Cardiac muscle cell (in vitro differentiated cells and primary cell): Measurements from ENCODE around the gene DIPK1A. TPM values are rescaled to one million over a fixed set of nuclear protein-coding genes. Genes with fewer than 3 reads are reported as not detected.

Experiments
- DNase-seq, 2 donors: peaks; one replicate each; pipeline versions ENCODE4 v3.0.0 to v3.0.0-alpha.2; 2010 to 2017; ENCODE audit warnings: low read depth in 1 of 2, low spot score in 1 of 2
- H3K27ac ChIP-seq: fragments of 200-600 bp; sonication (generic); 2 replicates; pipeline ENCODE4 v1.5.1; 2016
- H3K27me3 ChIP-seq: fragments of 200-600 bp; sonication (generic); 2 replicates; pipeline ENCODE4 v1.6.0; 2016; ENCODE audit warnings: control low read depth
- H3K36me3 ChIP-seq: fragments of 200-600 bp; sonication (generic); 2 replicates; pipeline ENCODE4 v1.5.1; 2016; ENCODE audit warnings: control low read depth
- H3K4me1 ChIP-seq: fragments of 200-600 bp; sonication (generic); 2 replicates; pipeline ENCODE4 v1.8.1; 2017; ENCODE audit warnings: low read depth, mild to moderate bottlenecking, mixed run types
- H3K4me3 ChIP-seq: fragments of 200-600 bp; sonication (generic); 2 replicates; pipeline ENCODE4 v1.5.1; 2016; ENCODE audit warnings: mild to moderate bottlenecking
- H3K9me3 ChIP-seq: fragments of 200-600 bp; sonication (generic); 2 replicates; pipeline ENCODE4 v1.5.1; 2017; ENCODE audit warnings: low read depth, mild to moderate bottlenecking, control low read depth
- polyA plus RNA-seq: library from polyadenylated mRNA; unstranded; fragments of >200 nt; fragmentation: Nextera tagmentation; extraction: Ambion mirVana; gene quantifications from 2 replicates; pipeline ENCODE4 v1.2.1, GENCODE V29; 2016
- total RNA-seq: library from RNA; depleted of rRNA; stranded (reverse); fragments of >200 nt; gene quantifications from 2 replicates; pipeline ENCODE4 v1.2.3, GENCODE V29; 2016
- TF ChIP-seq, protein P1 (sequence below): IDR thresholded peaks from 2 replicates; pipeline ENCODE4 v1.5.1; 2012; ENCODE audit warnings: low read depth, mild to moderate bottlenecking, low read length

The DIPK1A gene
- total and polyA plus RNA-seq, 2 experiments from 2014 or later, result 7.7 to 16.6 TPM

DNA sequence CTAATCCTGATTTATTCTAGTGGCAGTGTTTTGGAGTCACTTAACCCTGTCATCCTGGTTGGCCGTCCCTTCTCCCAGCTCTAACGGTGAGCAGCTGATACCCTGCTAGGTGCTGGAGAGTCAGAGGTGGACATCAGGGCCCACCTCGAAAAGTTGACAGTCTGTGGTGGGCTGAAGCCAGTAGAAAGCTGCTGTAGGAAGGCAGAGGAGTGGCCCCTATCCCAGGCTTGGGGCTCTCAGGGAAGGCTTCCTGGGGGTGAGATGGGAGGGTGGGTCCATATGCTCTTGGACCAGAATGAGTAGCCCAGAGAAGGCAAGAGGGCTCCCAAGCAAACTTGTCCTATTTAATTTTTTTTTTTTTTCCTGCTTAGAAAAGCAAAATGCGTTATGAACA is 129.9 kb downstream of the DIPK1A start:
- H3K4me3 ChIP-seq, result no peak overlapping the region
- peaks cover 28% of the 10 kb centered on the region for H3K36me3 ChIP-seq
- H3K4me1 ChIP-seq, result peaks cover 13% of the 10 kb centered on the region
- H3K27me3 ChIP-seq, result no peaks in the 10 kb centered on the region
- H3K9me3 ChIP-seq, result no peaks in the 10 kb centered on the region
- TF ChIP-seq, protein P1, sequence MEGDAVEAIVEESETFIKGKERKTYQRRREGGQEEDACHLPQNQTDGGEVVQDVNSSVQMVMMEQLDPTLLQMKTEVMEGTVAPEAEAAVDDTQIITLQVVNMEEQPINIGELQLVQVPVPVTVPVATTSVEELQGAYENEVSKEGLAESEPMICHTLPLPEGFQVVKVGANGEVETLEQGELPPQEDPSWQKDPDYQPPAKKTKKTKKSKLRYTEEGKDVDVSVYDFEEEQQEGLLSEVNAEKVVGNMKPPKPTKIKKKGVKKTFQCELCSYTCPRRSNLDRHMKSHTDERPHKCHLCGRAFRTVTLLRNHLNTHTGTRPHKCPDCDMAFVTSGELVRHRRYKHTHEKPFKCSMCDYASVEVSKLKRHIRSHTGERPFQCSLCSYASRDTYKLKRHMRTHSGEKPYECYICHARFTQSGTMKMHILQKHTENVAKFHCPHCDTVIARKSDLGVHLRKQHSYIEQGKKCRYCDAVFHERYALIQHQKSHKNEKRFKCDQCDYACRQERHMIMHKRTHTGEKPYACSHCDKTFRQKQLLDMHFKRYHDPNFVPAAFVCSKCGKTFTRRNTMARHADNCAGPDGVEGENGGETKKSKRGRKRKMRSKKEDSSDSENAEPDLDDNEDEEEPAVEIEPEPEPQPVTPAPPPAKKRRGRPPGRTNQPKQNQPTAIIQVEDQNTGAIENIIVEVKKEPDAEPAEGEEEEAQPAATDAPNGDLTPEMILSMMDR, result no peak
- H3K27ac ChIP-seq, result no peak overlapping the region
- no peak for DNase-seq

DNA sequence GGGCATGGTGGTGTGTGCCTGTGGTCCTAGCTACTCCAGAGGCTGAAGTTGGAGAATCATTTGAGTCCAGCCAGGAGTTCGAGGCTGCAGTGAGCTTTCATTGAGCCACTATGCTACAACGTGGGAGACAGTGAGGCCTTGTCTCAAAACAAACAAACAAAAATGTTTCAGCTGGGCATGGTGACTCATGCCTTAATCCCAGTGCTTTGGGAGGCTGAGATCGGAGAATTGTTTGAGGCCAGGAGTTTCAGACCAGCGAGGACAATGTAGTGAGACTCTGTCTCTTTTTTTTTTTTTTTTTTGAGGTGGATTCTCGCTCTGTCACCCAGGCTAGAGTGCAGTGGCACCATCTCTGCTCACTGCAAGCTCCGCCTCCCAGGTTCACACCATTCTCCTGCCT is 134.5 kb downstream of the DIPK1A start:
- H3K4me3 ChIP-seq, result no peak overlapping the region
- no peaks in the 10 kb centered on the region for H3K27me3 ChIP-seq
- no peak overlapping the region for H3K27ac ChIP-seq
- no peaks in the 10 kb centered on the region for H3K36me3 ChIP-seq
- no peaks in the 10 kb centered on the region for H3K9me3 ChIP-seq
- no peaks in the 10 kb centered on the region for H3K4me1 ChIP-seq
- DNase-seq, result no peak
- TF ChIP-seq, protein P1, result no peak

DNA sequence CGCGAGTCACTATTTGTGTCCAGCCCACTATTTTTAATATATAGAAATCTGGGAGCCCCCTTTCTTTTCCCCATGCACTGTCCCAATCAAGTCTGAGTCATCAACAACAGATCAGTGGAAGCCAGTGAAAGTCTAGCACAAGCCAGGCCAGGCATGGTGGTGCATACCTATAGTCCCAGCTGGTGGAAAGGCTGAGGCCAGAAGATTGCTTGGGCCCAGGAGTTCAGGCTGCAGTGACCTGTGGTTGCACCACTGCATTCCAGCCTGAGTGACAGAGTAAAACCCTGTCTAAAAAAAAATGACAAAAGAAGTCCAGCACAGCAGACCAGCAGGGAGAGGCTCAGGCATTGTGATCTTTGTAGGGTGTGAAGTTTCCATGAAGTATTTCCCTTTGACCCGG is 138.4 kb downstream of the DIPK1A start:
- TF ChIP-seq, protein P1, result no peak
- no peaks in the 10 kb centered on the region for H3K9me3 ChIP-seq
- no peak overlapping the region for H3K4me3 ChIP-seq
- no peaks in the 10 kb centered on the region for H3K4me1 ChIP-seq
- H3K27me3 ChIP-seq, result no peaks in the 10 kb centered on the region
- H3K27ac ChIP-seq, result no peak overlapping the region
- DNase-seq, result peak; percentile 3 to 73
- H3K36me3 ChIP-seq, result no peaks in the 10 kb centered on the region

DNA sequence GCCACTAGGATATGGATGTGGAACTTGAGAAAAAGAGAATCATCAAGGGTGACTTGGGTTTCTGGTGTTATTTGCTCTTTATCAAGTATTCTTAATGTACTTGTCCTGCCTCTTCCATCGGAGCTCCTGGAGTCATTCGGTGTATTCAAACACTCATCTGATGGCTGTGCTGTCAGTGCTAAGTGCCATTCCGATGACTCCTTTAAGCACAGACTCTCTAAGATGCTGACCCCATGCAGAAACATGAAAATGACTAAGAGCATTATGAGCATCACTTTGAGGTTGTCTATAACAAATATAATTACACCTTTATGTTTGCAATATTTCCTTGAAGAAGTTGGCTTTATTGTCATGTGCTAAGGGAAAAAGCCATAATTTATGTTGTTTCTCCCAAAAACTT is 140.7 kb downstream of the DIPK1A start:
- Histone ChIP-seq H3K27me3 (no peaks in the 10 kb centered on the region), H3K4me1 (no peaks in the 10 kb centered on the region), H3K9me3 (no peaks in the 10 kb centered on the region), H3K27ac (no peak overlapping the region), H3K36me3 (no peaks in the 10 kb centered on the region), H3K4me3 (no peak overlapping the region)
- no peak for DNase-seq
- TF ChIP-seq, protein P1, result no peak

DNA sequence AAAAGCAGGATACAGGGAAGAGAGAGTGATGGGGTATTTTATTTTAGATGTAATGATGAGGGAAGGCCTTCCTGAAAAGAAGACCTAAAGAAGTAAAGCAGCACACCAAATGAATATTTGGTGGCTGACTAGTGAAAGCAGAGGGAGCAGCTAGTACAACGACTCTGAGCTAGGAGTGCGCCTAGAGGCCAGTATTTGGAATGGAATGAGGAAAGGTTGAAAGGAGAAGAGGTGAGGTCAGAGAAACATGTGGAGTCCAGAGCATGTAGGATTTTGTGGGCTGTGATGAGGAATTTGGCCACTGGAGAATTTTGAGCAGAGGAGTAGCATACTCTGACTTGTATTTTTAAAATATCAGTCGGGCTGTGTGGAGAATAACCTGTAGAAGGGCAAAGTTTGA is 141.2 kb downstream of the DIPK1A start:
- no peak for DNase-seq
- Histone ChIP-seq H3K9me3 (no peaks in the 10 kb centered on the region), H3K4me1 (no peaks in the 10 kb centered on the region), H3K36me3 (no peaks in the 10 kb centered on the region), H3K27ac (no peak overlapping the region), H3K4me3 (no peak overlapping the region), H3K27me3 (no peaks in the 10 kb centered on the region)
- TF ChIP-seq, protein P1, result no peak
